Epithelial cell of proximal tubule (primary cell): ENCODE results near the gene ALG14. TPM values are rescaled to one million over a fixed set of nuclear protein-coding genes. Genes with fewer than 3 reads are reported as not detected.
"Not testable (repeated sequence)": the region's sequence is repeated elsewhere in the genome, so short reads cannot be mapped to it uniquely, and the experiment has no call there.

Source experiments
- DNase-seq: peaks from one replicate; pipeline ENCODE4 v3.0.0-alpha.2; 2011; ENCODE audit warnings: low read depth
- H3K4me3 ChIP-seq: 2 replicates; pipeline ENCODE4 v1.5.1; 2011; ENCODE audit warnings: low read depth, mild to moderate bottlenecking, low read length
- total RNA-seq: library from RNA; depleted of rRNA; stranded (reverse); fragments of >200 nt; gene quantifications from 2 replicates; pipeline ENCODE4 v1.2.3, GENCODE V29; 2015
- TF ChIP-seq, protein P1 (sequence below): conservative IDR thresholded peaks from 2 replicates; pipeline ENCODE4 v1.5.1; 2012; ENCODE audit warnings: low read depth, mild to moderate bottlenecking, low read length

The ALG14 gene
- total RNA-seq, 1 donor from 2014 or later, result 1.1 TPM

- no peak for DNase-seq
- H3K4me3 ChIP-seq, result no peak overlapping the region
- TF ChIP-seq, protein P1, sequence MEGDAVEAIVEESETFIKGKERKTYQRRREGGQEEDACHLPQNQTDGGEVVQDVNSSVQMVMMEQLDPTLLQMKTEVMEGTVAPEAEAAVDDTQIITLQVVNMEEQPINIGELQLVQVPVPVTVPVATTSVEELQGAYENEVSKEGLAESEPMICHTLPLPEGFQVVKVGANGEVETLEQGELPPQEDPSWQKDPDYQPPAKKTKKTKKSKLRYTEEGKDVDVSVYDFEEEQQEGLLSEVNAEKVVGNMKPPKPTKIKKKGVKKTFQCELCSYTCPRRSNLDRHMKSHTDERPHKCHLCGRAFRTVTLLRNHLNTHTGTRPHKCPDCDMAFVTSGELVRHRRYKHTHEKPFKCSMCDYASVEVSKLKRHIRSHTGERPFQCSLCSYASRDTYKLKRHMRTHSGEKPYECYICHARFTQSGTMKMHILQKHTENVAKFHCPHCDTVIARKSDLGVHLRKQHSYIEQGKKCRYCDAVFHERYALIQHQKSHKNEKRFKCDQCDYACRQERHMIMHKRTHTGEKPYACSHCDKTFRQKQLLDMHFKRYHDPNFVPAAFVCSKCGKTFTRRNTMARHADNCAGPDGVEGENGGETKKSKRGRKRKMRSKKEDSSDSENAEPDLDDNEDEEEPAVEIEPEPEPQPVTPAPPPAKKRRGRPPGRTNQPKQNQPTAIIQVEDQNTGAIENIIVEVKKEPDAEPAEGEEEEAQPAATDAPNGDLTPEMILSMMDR, result no peak
Measured at GRCh38 chr1:95061445-95062006, 11.2 kb downstream of the ALG14 start.

- DNase-seq, result no peak
- no peak overlapping the region for H3K4me3 ChIP-seq
Measured at GRCh38 chr1:95058974-95059373, 13.8 kb downstream of the ALG14 start.

GRCh38 chr1:95057351-95057750 lies 15.4 kb downstream of the ALG14 start:
- no peak for DNase-seq
- TF ChIP-seq, protein P1, result no peak
- H3K4me3 ChIP-seq, result no peak overlapping the region

More at GRCh38 chr1:95058974-95059373, 13.8 kb downstream of the ALG14 start:
- TF ChIP-seq, protein P1, result no peak

- H3K4me3 ChIP-seq, result no peak overlapping the region
- TF ChIP-seq, protein P1, result no peak
- DNase-seq, result no peak
Measured at GRCh38 chr1:95049935-95050334, 22.8 kb downstream of the ALG14 start.

- TF ChIP-seq, protein P1, result no peak
- H3K4me3 ChIP-seq, result no peak overlapping the region
- DNase-seq, result no peak
Measured at GRCh38 chr1:95048317-95048716, 24.4 kb downstream of the ALG14 start.

DNA sequence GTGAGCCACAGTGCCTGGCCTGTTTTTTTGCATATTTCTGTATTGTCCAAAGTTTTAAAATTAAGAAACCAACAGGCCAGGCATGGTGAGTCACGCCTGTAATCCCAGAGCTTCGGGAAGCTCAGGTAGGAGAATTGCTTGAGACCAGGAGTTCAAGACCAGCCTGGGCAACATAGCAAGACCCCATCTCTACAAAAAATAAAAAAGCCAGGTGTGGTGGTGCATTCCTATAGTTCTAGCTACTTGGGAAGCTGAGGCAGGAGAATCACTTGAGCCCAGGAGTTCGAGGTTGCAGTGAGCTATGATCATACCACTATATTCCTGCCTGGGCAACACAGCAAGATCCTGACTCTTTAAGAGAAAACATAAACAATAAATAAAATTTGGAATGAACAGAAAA lies 25.1 kb downstream of the ALG14 start:
- DNase-seq, H3K4me3 ChIP-seq: not testable (repeated sequence)

DNA sequence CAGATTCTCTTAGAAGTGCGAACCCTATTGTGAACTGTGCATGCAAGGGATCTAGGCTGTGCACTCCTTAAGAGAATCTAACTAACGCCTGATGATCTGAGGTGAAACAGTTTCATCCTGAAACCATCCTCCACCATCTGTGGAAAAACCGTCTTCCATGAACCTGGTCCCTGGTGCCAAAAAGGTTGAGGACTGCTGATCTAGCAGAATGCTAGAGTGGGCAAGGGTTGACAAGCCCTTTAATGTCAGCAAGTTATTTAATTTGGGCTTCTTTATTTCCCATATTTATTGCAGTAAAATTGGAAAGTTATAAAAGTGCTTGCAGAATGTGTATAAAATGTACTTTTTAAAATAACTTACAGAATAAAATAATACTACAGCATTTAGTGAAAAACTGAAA lies 26.4 kb downstream of the ALG14 start:
- no peak for DNase-seq
- no peak overlapping the region for H3K4me3 ChIP-seq
- TF ChIP-seq, protein P1, result no peak
